Endothelial cell of umbilical vein (primary cell): Measurements from ENCODE around the gene LGALS12. TPM values are rescaled to one million over a fixed set of nuclear protein-coding genes. Genes with fewer than 3 reads are reported as not detected.

Source experiments
- BruUV-seq: library from RNA; stranded (reverse); fragments of 400-500 nt; replicated peaks from 2 replicates; lab custom pipeline; 2021; lab: Mats Ljungman, UMichigan
- CTCF ChIA-PET: fragments of 300-600, 350-600 bp; sonication (Branson Sonifier 250); formaldehyde crosslinking; loops from one replicate; lab custom pipeline; 2021; ENCODE audit warnings: antibody characterized with exemption, inconsistent platforms; lab: Charles Lee
- POLR2A ChIA-PET: fragments of 300-600, 350-600 bp; sonication (Branson Sonifier 250); formaldehyde crosslinking; loops from one replicate; lab custom pipeline; 2021; ENCODE audit warnings: antibody characterized with exemption, inconsistent platforms; lab: Charles Lee
- DNase-seq: peaks from one replicate; pipeline ENCODE4 v3.0.0-alpha.2; 2011; ENCODE audit warnings: low read depth, low spot score
- FAIRE-seq: peaks from 2 replicates; lab custom pipeline; 2011; peaks lifted over from hg19 to GRCh38; lab: Jason Lieb, UNC
- H2AFZ ChIP-seq: 2 replicates; pipeline ENCODE4 v1.6.0; 2012; ENCODE audit warnings: low read depth, low read length, control low read depth, inconsistent platforms
- H3K27ac ChIP-seq: 2 replicates; pipeline ENCODE4 v1.5.1; 2011; ENCODE audit warnings: low read depth, mild to moderate bottlenecking, control low read depth, low read length, moderate library complexity; ENCODE audit not compliant: insufficient read depth
- H3K27me3 ChIP-seq, 2 experiments: 2 replicates each; pipeline versions ENCODE4 v1.6.0 to v1.6.1; 2011; ENCODE audit warnings: low read length in 2 of 2, mixed read lengths in 1 of 2; ENCODE audit not compliant: control insufficient read depth in 2 of 2, insufficient read depth in 2 of 2
- H3K36me3 ChIP-seq, 2 experiments: 2 replicates in 1 of 2; 3 replicates in 1 of 2; pipeline ENCODE4 v1.5.1; 2011; ENCODE audit warnings: low read length in 2 of 2, mild to moderate bottlenecking in 1 of 2, moderate library complexity in 1 of 2; ENCODE audit not compliant: control insufficient read depth in 2 of 2, insufficient read depth in 2 of 2; ENCODE audit errors: extremely low read depth in 1 of 2
- H3K4me1 ChIP-seq: 3 replicates; pipeline ENCODE4 v1.5.1; 2011; ENCODE audit warnings: mild to moderate bottlenecking, low read length; ENCODE audit not compliant: control insufficient read depth, insufficient read depth; ENCODE audit errors: extremely low read depth
- H3K4me2 ChIP-seq: 2 replicates; pipeline ENCODE4 v1.6.1; 2011; ENCODE audit warnings: low read length, control low read depth, mixed read lengths; ENCODE audit not compliant: insufficient read depth
- H3K4me3 ChIP-seq, 3 experiments: fragments of 200-600 bp in 1 of 3; sonication (generic), shearing (Covaris generic) in 1 of 3; replicated peaks in 1 of 3; 2 replicates each; pipeline ENCODE4 v1.5.1; 2011 to 2016; ENCODE audit warnings: control low read depth in 3 of 3, low read length in 3 of 3, mild to moderate bottlenecking in 2 of 3, inconsistent platforms in 1 of 3, low read depth in 1 of 3, moderate library complexity in 1 of 3; ENCODE audit not compliant: insufficient read depth in 1 of 3
- H3K79me2 ChIP-seq: 2 replicates; pipeline ENCODE4 v1.6.0; 2012; ENCODE audit warnings: low read length, inconsistent platforms; ENCODE audit not compliant: control insufficient read depth, insufficient read depth
- H3K9ac ChIP-seq: replicated peaks from 2 replicates; pipeline ENCODE3; 2011; ENCODE audit warnings: low read length, control low read depth; ENCODE audit not compliant: insufficient read depth; ENCODE audit errors: extremely low read depth
- H3K9me1 ChIP-seq: replicated peaks from 3 replicates; pipeline ENCODE4 v1.6.0; 2011; ENCODE audit warnings: mild to moderate bottlenecking, low read length; ENCODE audit not compliant: control insufficient read depth, insufficient read depth; ENCODE audit errors: extremely low read depth
- H3K9me3 ChIP-seq: replicated peaks from 2 replicates; pipeline ENCODE4 v1.5.1; 2012; ENCODE audit warnings: low read length, inconsistent platforms; ENCODE audit not compliant: control insufficient read depth, insufficient read depth
- H4K20me1 ChIP-seq: replicated peaks from 2 replicates; pipeline ENCODE3; 2011; ENCODE audit warnings: mild to moderate bottlenecking, low read length; ENCODE audit not compliant: control insufficient read depth, insufficient read depth; ENCODE audit errors: extremely low read depth
- EZH2 ChIP-seq: IDR thresholded peaks from 2 replicates; pipeline ENCODE4 v1.6.1; 2012; ENCODE audit warnings: borderline replicate concordance, low read depth, mild to moderate bottlenecking, moderate library complexity, low read length, inconsistent platforms; ENCODE audit not compliant: severe bottlenecking
- FOS ChIP-seq: IDR thresholded peaks from 2 replicates; pipeline ENCODE4 v1.6.1; 2011; ENCODE audit warnings: mild to moderate bottlenecking, low read length, moderate library complexity, borderline replicate concordance; ENCODE audit not compliant: insufficient read depth
- GATA2 ChIP-seq: IDR thresholded peaks from 2 replicates; pipeline ENCODE4 v1.7.0; 2011; ENCODE audit warnings: low read depth, mild to moderate bottlenecking, moderate library complexity, mixed read lengths, low read length; ENCODE audit not compliant: insufficient read length, insufficient read depth
- JUN ChIP-seq: IDR thresholded peaks from 2 replicates; pipeline ENCODE4 v1.6.1; 2011; ENCODE audit warnings: borderline replicate concordance, low read depth; ENCODE audit not compliant: insufficient read length, insufficient read depth
- MYC ChIP-seq: IDR thresholded peaks from one replicate; pipeline ENCODE4 v1.6.1; 2011; ENCODE audit warnings: mild to moderate bottlenecking, low read depth, low read length
- POLR2A ChIP-seq: IDR thresholded peaks from 2 replicates; pipeline ENCODE4 v1.6.1; 2012; ENCODE audit warnings: low read depth, mild to moderate bottlenecking, control low read depth, low read length
- POLR2AphosphoS5 ChIP-seq: IDR thresholded peaks from 2 replicates; pipeline ENCODE4 v1.6.1; 2012; ENCODE audit warnings: low read depth, mild to moderate bottlenecking, control low read depth, low read length, moderate library complexity; ENCODE audit not compliant: insufficient read depth
- dilution Hi-C: fragments of 300-500 bp; cut with MboI; formaldehyde crosslinking; loops from one replicate; pipeline ENCODE4 v1.15.0; 2019; ENCODE audit warnings: low sequenced_read_pairs; ENCODE audit not compliant: extremely low pct_ligation_motif_present
- intact Hi-C: fragments of 100-400 bp; cut with micrococcal nuclease; formaldehyde crosslinking; loops from one replicate; pipeline ENCODE4 v1.10.0; 2022
- polyA plus RNA-seq, 4 experiments: library from polyadenylated mRNA; depleted of rRNA in 3 of 4; stranded (reverse) in 3 of 4; unstranded in 1 of 4; fragments of >200 nt; gene quantifications; 2 replicates each; pipeline versions ENCODE4 v1.2.1 to v1.2.3, GENCODE V29; 2011 to 2012; ENCODE audit warnings: missing spikeins in 1 of 4
- total RNA-seq: library from RNA; stranded (reverse); gene quantifications from 2 replicates; pipeline ENCODE4 v1.2.3, GENCODE V29; 2021
- TF ChIP-seq, protein P1 (sequence below), 2 donors: IDR thresholded peaks; 1 replicate in 1 of 2; 2 replicates in 1 of 2; pipeline ENCODE4 v1.5.1; 2011; ENCODE audit warnings: low read length in 2 of 2, mild to moderate bottlenecking in 2 of 2, moderate library complexity in 2 of 2, control low read depth in 1 of 2, inconsistent platforms in 1 of 2, low read depth in 1 of 2; ENCODE audit not compliant: insufficient read depth in 1 of 2; ENCODE audit errors: extremely low read depth in 1 of 2
- TF ChIP-seq, protein P2 (sequence below): IDR thresholded peaks from 2 replicates; pipeline ENCODE4 v1.6.1; 2011; ENCODE audit not compliant: insufficient read depth, insufficient read length

Gene LGALS12
- total and polyA plus RNA-seq, 2 donors (not counting 3 experiments of a cell fraction or from before 2014, with no cell fraction given), result not detected

DNA sequence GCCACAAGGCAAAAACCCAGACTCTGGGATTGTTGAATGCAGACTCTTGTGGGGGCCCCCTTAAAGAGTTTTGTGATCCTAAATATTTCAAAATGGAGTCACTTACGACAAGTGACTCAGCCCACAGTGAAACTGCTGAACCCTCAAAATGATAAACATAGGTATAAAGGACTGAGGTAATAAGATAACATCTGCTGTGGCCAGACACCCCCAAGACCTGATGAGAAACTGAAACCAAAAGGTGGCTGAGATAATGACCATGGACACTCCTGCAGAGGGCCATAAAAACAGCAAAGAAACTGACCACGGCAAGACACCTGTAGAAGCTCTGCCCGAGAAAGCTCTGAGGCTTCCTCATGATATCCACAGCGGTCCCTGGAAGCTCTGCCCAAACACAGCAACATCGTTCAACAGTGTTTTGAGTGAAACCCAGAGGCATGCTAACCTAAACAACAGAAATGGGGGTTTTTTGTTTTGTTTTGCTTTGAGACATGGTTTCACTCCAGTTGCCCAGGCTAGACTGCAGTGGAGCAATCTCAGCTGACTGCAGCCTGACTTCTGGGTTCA, 29.1 kb downstream of the LGALS12 start:
- TF ChIP-seq GATA2, result no peak
- TF ChIP-seq, protein P1, sequence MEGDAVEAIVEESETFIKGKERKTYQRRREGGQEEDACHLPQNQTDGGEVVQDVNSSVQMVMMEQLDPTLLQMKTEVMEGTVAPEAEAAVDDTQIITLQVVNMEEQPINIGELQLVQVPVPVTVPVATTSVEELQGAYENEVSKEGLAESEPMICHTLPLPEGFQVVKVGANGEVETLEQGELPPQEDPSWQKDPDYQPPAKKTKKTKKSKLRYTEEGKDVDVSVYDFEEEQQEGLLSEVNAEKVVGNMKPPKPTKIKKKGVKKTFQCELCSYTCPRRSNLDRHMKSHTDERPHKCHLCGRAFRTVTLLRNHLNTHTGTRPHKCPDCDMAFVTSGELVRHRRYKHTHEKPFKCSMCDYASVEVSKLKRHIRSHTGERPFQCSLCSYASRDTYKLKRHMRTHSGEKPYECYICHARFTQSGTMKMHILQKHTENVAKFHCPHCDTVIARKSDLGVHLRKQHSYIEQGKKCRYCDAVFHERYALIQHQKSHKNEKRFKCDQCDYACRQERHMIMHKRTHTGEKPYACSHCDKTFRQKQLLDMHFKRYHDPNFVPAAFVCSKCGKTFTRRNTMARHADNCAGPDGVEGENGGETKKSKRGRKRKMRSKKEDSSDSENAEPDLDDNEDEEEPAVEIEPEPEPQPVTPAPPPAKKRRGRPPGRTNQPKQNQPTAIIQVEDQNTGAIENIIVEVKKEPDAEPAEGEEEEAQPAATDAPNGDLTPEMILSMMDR (IDR thresholded peaks at IDR 0.05; ENCODE audit: extremely low read depth in 1 of 2, insufficient read depth in 1 of 2, low read depth in 1 of 2, low read length in 2 of 2), result no peak
- no peak for TF ChIP-seq FOS
- no peak for TF ChIP-seq POLR2A
- no peak for TF ChIP-seq JUN
- no peak for TF ChIP-seq MYC
- no peak for TF ChIP-seq POLR2AphosphoS5
- TF ChIP-seq, protein P2, sequence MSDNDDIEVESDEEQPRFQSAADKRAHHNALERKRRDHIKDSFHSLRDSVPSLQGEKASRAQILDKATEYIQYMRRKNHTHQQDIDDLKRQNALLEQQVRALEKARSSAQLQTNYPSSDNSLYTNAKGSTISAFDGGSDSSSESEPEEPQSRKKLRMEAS, result no peak
- no peak for TF ChIP-seq EZH2
- intact Hi-C loops, result no loop called here
- Histone ChIP-seq H3K79me2 (no peaks in the 10 kb centered on the region), H3K9me1 (no peaks in the 10 kb centered on the region), H3K4me1 (peaks cover 8% of the 10 kb centered on the region), H3K4me2 (no peak overlapping the region), H3K4me3 (no peak overlapping the region), H2AFZ (no peak overlapping the region), H4K20me1 (no peaks in the 10 kb centered on the region), H3K9me3 (no peaks in the 10 kb centered on the region), H3K9ac (no peak overlapping the region), H3K36me3 (no peaks in the 10 kb centered on the region), H3K27me3 (peaks cover 0 to 2% of the 10 kb centered on the region in 2 experiments), H3K27ac (no peak overlapping the region)
- no TSS peak for BruUV-seq
- FAIRE-seq (no peak), DNase-seq (no peak)
- ChIA-PET POLR2A (no interaction called here), CTCF (no interaction called here)
- dilution Hi-C loops, result no loop called here
